T-helper 1 cell treated with Interleukin-12 subunit alpha and Interleukin-12 subunit beta and Interleukin-4 antibody, amounts not matched to agents 30 μg/mL and 1 μg/mL, for 36 hours (primary cell): ENCODE results near the gene ZNF512B.
"Not testable (repeated sequence)": the region's sequence is repeated elsewhere in the genome, so short reads cannot be mapped to it uniquely, and the experiment has no call there.

Experiments used
- H3K27ac Mint-ChIP-seq: one replicate; pipeline ENCODE4 v1.8.0; 2021; ENCODE audit warnings: mild to moderate bottlenecking, mixed read lengths
- H3K27me3 Mint-ChIP-seq: one replicate; pipeline ENCODE4 v1.8.0; 2021; ENCODE audit warnings: low read depth, mixed read lengths
- H3K36me3 Mint-ChIP-seq: one replicate; pipeline ENCODE4 v1.8.0; 2021; ENCODE audit warnings: low read depth, mixed read lengths
- H3K4me1 Mint-ChIP-seq: one replicate; pipeline ENCODE4 v1.8.0; 2021; ENCODE audit warnings: low read depth, mixed read lengths
- H3K4me3 Mint-ChIP-seq: one replicate; pipeline ENCODE4 v1.8.0; 2021; ENCODE audit warnings: mild to moderate bottlenecking, moderate library complexity, mixed read lengths
- H3K9me3 Mint-ChIP-seq: one replicate; pipeline ENCODE4 v1.8.0; 2021; ENCODE audit warnings: mixed read lengths

The ZNF512B gene

DNA sequence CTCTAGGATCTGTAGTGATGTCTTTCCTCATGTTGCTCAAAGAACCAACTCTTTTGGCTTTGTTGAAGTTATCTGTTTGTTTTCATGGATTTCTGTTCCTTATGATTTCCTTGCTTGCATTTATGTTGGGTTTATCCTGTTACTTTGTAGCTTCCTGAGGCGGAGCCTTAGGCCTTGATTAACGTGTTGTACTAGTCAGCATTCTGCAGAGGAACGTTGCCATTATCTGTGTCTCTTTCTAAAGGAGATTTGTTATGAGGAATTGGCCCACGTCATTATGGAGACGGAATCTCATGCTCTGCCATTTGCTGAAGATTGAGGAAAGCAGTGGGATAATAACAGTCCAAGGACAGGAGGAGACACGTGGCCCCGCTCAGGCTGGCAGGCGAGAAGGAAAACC lies 43.4 kb downstream of the ZNF512B start:
- H3K27ac Mint-ChIP-seq, result no peak overlapping the region
- no peaks in the 10 kb centered on the region for H3K9me3 Mint-ChIP-seq
- peaks cover 32% of the 10 kb centered on the region for H3K36me3 Mint-ChIP-seq
- H3K4me1 Mint-ChIP-seq, result peaks cover 9% of the 10 kb centered on the region
- no peak overlapping the region for H3K4me3 Mint-ChIP-seq
- H3K27me3 Mint-ChIP-seq, result no peaks in the 10 kb centered on the region

- Mint-ChIP-seq H3K4me1 (peaks cover 9% of the 10 kb centered on the region), H3K4me3 (no peak overlapping the region), H3K27ac (no peak overlapping the region), H3K27me3 (no peaks in the 10 kb centered on the region), H3K9me3 (no peaks in the 10 kb centered on the region), H3K36me3 (peaks cover 23% of the 10 kb centered on the region)
These were observed 45.5 kb downstream of the ZNF512B start for GRCh38 chr20:63924241-63924640.

DNA sequence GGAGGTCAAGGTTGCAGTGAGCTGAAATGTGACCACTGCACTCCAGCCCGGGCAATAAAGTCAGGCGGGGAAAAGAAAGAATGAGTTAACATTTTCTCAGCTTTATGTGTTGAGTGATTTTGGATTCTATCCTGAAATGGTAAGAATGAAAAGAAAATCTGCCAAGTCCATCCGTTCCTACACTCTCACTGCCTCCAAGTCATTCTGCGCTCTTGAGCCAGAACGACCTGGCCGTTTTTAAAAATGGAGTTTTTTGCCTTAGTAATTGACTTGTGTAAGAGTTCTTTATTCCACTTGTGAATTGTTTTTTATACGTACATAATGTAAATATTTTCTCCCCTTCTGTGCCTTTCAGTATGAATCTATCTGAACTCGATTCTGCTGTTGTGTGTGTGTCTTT lies 46.1 kb downstream of the ZNF512B start:
- Mint-ChIP-seq H3K27ac (no peak overlapping the region), H3K4me3 (no peak overlapping the region), H3K36me3 (peaks cover 19% of the 10 kb centered on the region), H3K9me3 (no peaks in the 10 kb centered on the region), H3K27me3 (no peaks in the 10 kb centered on the region), H3K4me1 (peaks cover 9% of the 10 kb centered on the region)

GRCh38 chr20:63920226-63920625 lies 49.5 kb downstream of the ZNF512B start:
- peaks cover 10% of the 10 kb centered on the region for H3K36me3 Mint-ChIP-seq
- peaks cover 5% of the 10 kb centered on the region for H3K9me3 Mint-ChIP-seq
- no peaks in the 10 kb centered on the region for H3K27me3 Mint-ChIP-seq
- H3K27ac Mint-ChIP-seq, result no peak overlapping the region
- H3K4me3 Mint-ChIP-seq, result no peak overlapping the region
- H3K4me1 Mint-ChIP-seq, result peaks cover 11% of the 10 kb centered on the region

GRCh38 chr20:63919130-63919529 lies 50.6 kb downstream of the ZNF512B start:
- Mint-ChIP-seq H3K36me3 (peaks cover 14% of the 10 kb centered on the region), H3K4me1 (peaks cover 7% of the 10 kb centered on the region), H3K27ac (no peak overlapping the region), H3K27me3 (no peaks in the 10 kb centered on the region), H3K4me3 (no peak overlapping the region), H3K9me3 (peaks cover 5% of the 10 kb centered on the region)

GRCh38 chr20:63917811-63918210 lies 51.9 kb downstream of the ZNF512B start:
- no peak overlapping the region for H3K27ac Mint-ChIP-seq
- H3K27me3 Mint-ChIP-seq, result no peaks in the 10 kb centered on the region
- peaks cover 14% of the 10 kb centered on the region for H3K36me3 Mint-ChIP-seq
- H3K9me3 Mint-ChIP-seq, result peaks cover 5% of the 10 kb centered on the region
- no peak overlapping the region for H3K4me3 Mint-ChIP-seq
- H3K4me1 Mint-ChIP-seq, result peaks cover 6% of the 10 kb centered on the region

- H3K4me3 Mint-ChIP-seq, H3K27me3 Mint-ChIP-seq, H3K27ac Mint-ChIP-seq, H3K4me1 Mint-ChIP-seq, H3K9me3 Mint-ChIP-seq: not testable (repeated sequence)
- H3K36me3 Mint-ChIP-seq, result peaks cover 14% of the 10 kb centered on the region
These were observed 53.3 kb downstream of the ZNF512B start for GRCh38 chr20:63916371-63916939.

GRCh38 chr20:63915471-63915870 lies 54.3 kb downstream of the ZNF512B start:
- Mint-ChIP-seq H3K4me1 (peaks cover 13% of the 10 kb centered on the region), H3K27ac (no peak overlapping the region), H3K36me3 (peaks cover 15% of the 10 kb centered on the region), H3K4me3 (no peak overlapping the region), H3K9me3 (peaks cover 5% of the 10 kb centered on the region), H3K27me3 (no peaks in the 10 kb centered on the region)

DNA sequence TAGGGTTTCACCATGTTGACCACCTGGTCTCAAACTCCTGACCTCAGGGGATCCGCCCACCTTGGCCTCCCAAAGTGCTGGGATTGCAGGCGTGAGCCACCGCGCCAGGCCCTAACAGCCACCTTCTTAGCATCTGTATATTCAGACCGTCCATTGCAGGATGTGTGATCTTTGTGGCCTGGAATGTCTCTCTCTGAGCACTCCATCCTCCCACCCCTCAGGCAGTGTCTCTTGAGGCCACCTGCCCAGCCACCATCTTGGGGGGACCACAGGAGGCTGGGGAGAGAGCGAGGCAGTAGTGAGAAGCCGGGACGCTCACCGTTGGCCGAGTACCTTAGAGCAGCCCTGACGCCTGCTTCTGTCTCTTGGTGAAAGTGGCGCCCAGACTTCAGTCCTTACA lies 56.0 kb downstream of the ZNF512B start:
- Mint-ChIP-seq H3K36me3 (peaks cover 17% of the 10 kb centered on the region), H3K9me3 (peaks cover 5% of the 10 kb centered on the region), H3K27me3 (no peaks in the 10 kb centered on the region), H3K4me3 (no peak overlapping the region), H3K27ac (no peak overlapping the region), H3K4me1 (peaks cover 22% of the 10 kb centered on the region)

DNA sequence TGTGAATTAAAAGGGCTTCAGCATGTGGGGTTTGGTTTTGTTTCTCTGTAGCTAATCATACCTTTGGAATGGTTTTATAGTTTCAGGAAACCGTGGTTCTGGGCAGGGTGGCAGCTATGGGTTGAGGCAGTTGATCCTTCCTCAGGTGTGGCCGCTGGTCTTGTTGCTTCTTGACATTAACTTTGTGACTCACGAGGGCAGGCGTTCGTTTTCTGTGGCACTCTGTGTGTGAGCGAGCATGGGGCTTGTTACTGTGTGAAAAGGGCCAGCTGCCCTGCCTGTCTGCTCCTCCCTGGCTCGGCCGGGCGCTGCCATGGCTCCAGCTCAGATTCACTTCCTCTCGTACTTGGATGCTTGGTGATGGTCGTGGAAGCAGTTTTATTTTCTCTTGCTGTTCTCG lies 58.6 kb downstream of the ZNF512B start:
- Mint-ChIP-seq H3K27me3 (no peaks in the 10 kb centered on the region), H3K27ac (no peak overlapping the region), H3K9me3 (peaks cover 3% of the 10 kb centered on the region), H3K36me3 (peaks cover 13% of the 10 kb centered on the region), H3K4me3 (no peak overlapping the region), H3K4me1 (peaks cover 22% of the 10 kb centered on the region)

GRCh38 chr20:63908008-63908682 lies 61.6 kb downstream of the ZNF512B start:
- Mint-ChIP-seq H3K27ac (peak overlapping the region; percentile 21), H3K27me3 (no peaks in the 10 kb centered on the region), H3K36me3 (peaks cover 11% of the 10 kb centered on the region), H3K4me1 (peaks cover 27% of the 10 kb centered on the region), H3K4me3 (no peak overlapping the region), H3K9me3 (no peaks in the 10 kb centered on the region)
